ENCODE measurements around the gene AK2.
"Not testable (repeated sequence)": the region's sequence is repeated elsewhere in the genome, so short reads cannot be mapped to it uniquely, and the experiment has no call there.

Gene AK2

GRCh38 chr1:32997381-32997891, 39.2 kb downstream of the AK2 start:
- DNase-seq = no peak

- DNase-seq = not testable (repeated sequence)
Observed at GRCh38 chr1:32993324-32993636, 43.4 kb downstream of the AK2 start.

- peak; percentile 18 for DNase-seq
Observed at GRCh38 chr1:32992489-32993323, 44.0 kb downstream of the AK2 start.

GRCh38 chr1:32991819-32992488, 44.7 kb downstream of the AK2 start:
- no peak for DNase-seq

- no peak for DNase-seq
Observed at GRCh38 chr1:32991386-32991785, 45.3 kb downstream of the AK2 start.

- DNase-seq = no peak
Observed at GRCh38 chr1:32990887-32991286, 45.8 kb downstream of the AK2 start.

GRCh38 chr1:32989160-32990050, 47.3 kb downstream of the AK2 start:
- DNase-seq = no peak

GRCh38 chr1:32988665-32989064, 48.0 kb downstream of the AK2 start:
- DNase-seq = no peak

GRCh38 chr1:32985226-32985625, 51.5 kb downstream of the AK2 start:
- no peak for DNase-seq

GRCh38 chr1:32984455-32985171, 52.1 kb downstream of the AK2 start:
- no peak for DNase-seq

GRCh38 chr1:32984090-32984454, 52.6 kb downstream of the AK2 start:
- DNase-seq = no peak

- no peak for DNase-seq
Observed at GRCh38 chr1:32983020-32983419, 53.7 kb downstream of the AK2 start.

- no peak for DNase-seq
Observed at GRCh38 chr1:32981003-32981901, 55.4 kb downstream of the AK2 start.

GRCh38 chr1:32980080-32980479, 56.6 kb downstream of the AK2 start:
- DNase-seq = no peak

- DNase-seq = no peak
Observed at GRCh38 chr1:32978854-32979253, 57.8 kb downstream of the AK2 start.

GRCh38 chr1:32977546-32978087, 59.1 kb downstream of the AK2 start:
- no peak for DNase-seq

GRCh38 chr1:32975055-32975454, 61.6 kb downstream of the AK2 start:
- not testable (repeated sequence) for DNase-seq

GRCh38 chr1:32973458-32973857, 63.2 kb downstream of the AK2 start:
- DNase-seq = not testable (repeated sequence)

- DNase-seq = peak; percentile 31
Observed at GRCh38 chr1:32972814-32973428, 63.8 kb downstream of the AK2 start.

- DNase-seq = no peak
Observed at GRCh38 chr1:32971576-32971975, 65.1 kb downstream of the AK2 start.

GRCh38 chr1:32971156-32971555, 65.5 kb downstream of the AK2 start:
- DNase-seq = no peak

Measured in NCI-H187 treated with DMSO at 0.1 percent for 48 hours (cell line).